ENCODE results near the gene FAM110D. TPM values are rescaled to one million over a fixed set of nuclear protein-coding genes. Genes with fewer than 3 reads are reported as not detected.
A peak's percentile ranks its signal among the peaks of the same experiment; 100 is the strongest.

FAM110D gene
- total and polyA plus RNA-seq, 10 of the 15 experiments (the other 5 are each of a cell fraction or from before 2014, with no cell fraction given), result 0.06 TPM; not detected in 9

DNA sequence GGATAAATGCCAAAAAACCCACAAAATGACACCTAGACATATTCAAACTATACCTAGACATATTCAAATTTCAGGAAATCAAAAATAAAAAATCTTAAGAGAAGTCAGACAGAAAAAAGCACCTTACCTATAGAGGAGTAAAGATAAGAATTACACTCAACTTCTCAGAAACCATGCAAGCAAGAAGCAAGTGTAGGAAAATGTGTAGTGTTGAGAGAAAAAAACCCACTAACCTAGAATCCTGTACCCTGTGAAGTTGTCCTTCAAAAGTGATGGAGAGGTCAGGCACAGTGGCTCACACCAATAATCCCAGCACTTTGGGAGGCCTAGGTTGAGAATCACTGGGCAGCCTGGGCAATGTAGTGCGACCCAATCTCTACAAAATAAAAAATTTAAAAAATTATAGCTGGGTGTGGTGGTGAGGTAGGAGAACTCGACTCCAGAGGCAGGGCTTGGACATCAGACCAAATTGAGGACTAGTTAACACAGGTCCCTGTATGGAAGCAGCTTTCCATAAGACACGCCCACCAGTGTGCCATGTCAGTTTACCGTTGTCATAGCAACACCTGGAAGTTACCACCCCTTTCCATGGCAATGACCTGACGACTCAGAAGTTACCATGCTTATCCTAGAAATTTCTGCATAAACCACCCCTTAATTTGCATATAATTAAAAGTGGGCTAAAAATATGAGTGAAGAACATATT lies 26.6 kb upstream of the FAM110D start:
- FAIRE-seq (no peak), DNase-seq (ENCODE audit: low read depth, low spot score) (no peak), ATAC-seq (no peak)
- no peak overlapping the region for H2AFZ ChIP-seq (ENCODE audit: control insufficient read depth, low read depth, low read length)
- no peaks in the 10 kb centered on the region for H3K4me1 ChIP-seq (ENCODE audit: control insufficient read depth, insufficient read depth, low read length)
- H3K27ac ChIP-seq (ENCODE audit: control insufficient read depth, insufficient read depth), result no peak overlapping the region
- WGBS (ENCODE audit: insufficient coverage, insufficient replicate concordance, low lambda C conversion rate, missing lambda C conversion rate), result 38% methylated on average over 5 of the region's 5 CpGs
- H3K9me3 ChIP-seq (replicated peaks; ENCODE audit: control insufficient read depth, insufficient read depth, low read length), result no peaks in the 10 kb centered on the region
- ChIA-PET POLR2A (no interaction called here), RAD21 (ENCODE audit: unreplicated experiment) (no interaction called here), SMC1A (ENCODE audit: uncharacterized antibody, unreplicated experiment) (interaction anchor here (1.4 kb wide), 1 partner anchor 12 kb away, joined by 5 read pairs; no protein-coding TSS in a partner anchor), CTCF (interaction anchor here (2.6 kb wide), 1 partner anchor 13 kb away, joined by 7 read pairs; no protein-coding TSS in a partner anchor)
- no peak overlapping the region for H3K9ac ChIP-seq (ENCODE audit: control insufficient read depth, insufficient read depth, low read length)
- intact Hi-C loops (cut with micrococcal nuclease; ENCODE audit: unreplicated experiment), result no loop called here
- H3K4me3 ChIP-seq, result no peak overlapping the region
- H3K36me3 ChIP-seq (ENCODE audit: control insufficient read depth in 2 of 2, insufficient read depth in 2 of 2, low read length in 1 of 2), result no peaks in the 10 kb centered on the region
- no TSS peak for BruUV-seq (replicated peaks)
- peak; percentile 56 for TF ChIP-seq PKNOX1 (IDR thresholded peaks at IDR 0.05)
- no peak for TF ChIP-seq ZNF622 (IDR thresholded peaks at IDR 0.05)
- no peaks in the 10 kb centered on the region for H4K20me1 ChIP-seq (ENCODE audit: control insufficient read depth, insufficient read depth)
- in situ Hi-C loops (cut with MboI), result no loop called here
- H3K4me2 ChIP-seq (ENCODE audit: control insufficient read depth, insufficient read depth), result no peak overlapping the region
- no peaks in the 10 kb centered on the region for H3K79me2 ChIP-seq (ENCODE audit: control insufficient read depth, insufficient read depth, low read length)
- no peaks in the 10 kb centered on the region for H3K27me3 ChIP-seq (replicated peaks in 1 of 2; ENCODE audit: control insufficient read depth in 2 of 2, insufficient read depth in 2 of 2, low read length in 1 of 2)

DNA sequence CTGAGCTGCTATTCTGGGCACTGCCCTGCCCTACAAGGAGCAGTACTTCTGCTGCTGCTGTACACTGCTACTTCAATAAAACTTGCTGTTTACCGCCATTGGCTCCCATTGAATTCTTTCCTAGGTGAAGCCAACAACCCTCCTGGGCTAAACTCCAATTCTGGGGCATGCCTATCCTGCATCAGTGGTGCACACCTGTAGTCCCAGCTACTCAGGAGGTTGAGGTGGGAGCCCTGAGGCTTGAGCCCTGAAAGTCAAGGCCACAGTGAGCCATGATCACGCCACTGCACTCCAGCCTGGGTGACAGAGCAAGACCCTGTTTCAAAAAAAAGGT lies 26.1 kb upstream of the FAM110D start:
- H4K20me1 ChIP-seq (ENCODE audit: control insufficient read depth, insufficient read depth), result no peaks in the 10 kb centered on the region
- WGBS (ENCODE audit: insufficient coverage, insufficient replicate concordance, low lambda C conversion rate, missing lambda C conversion rate), result 51% methylated on average over 2 of the region's 2 CpGs
- ChIA-PET RAD21 (ENCODE audit: unreplicated experiment) (no interaction called here), SMC1A (ENCODE audit: uncharacterized antibody, unreplicated experiment) (interaction anchor here (1.4 kb wide), 1 partner anchor 12 kb away, joined by 5 read pairs; no protein-coding TSS in a partner anchor), POLR2A (no interaction called here), CTCF (interaction anchor here (2.6 kb wide), 1 partner anchor 12 kb away, joined by 7 read pairs; no protein-coding TSS in a partner anchor)
- H3K79me2 ChIP-seq (ENCODE audit: control insufficient read depth, insufficient read depth, low read length), result no peaks in the 10 kb centered on the region
- H3K4me2 ChIP-seq (ENCODE audit: control insufficient read depth, insufficient read depth), result no peak overlapping the region
- FAIRE-seq (no peak), DNase-seq (ENCODE audit: low read depth, low spot score) (no peak), ATAC-seq (no peak)
- H2AFZ ChIP-seq (ENCODE audit: control insufficient read depth, low read depth, low read length), result no peak overlapping the region
- BruUV-seq (replicated peaks), result no TSS peak
- H3K27me3 ChIP-seq (replicated peaks in 1 of 2; ENCODE audit: control insufficient read depth in 2 of 2, insufficient read depth in 2 of 2, low read length in 1 of 2), result no peaks in the 10 kb centered on the region
- no peaks in the 10 kb centered on the region for H3K9me3 ChIP-seq (replicated peaks; ENCODE audit: control insufficient read depth, insufficient read depth, low read length)
- H3K4me3 ChIP-seq, result no peak overlapping the region
- H3K36me3 ChIP-seq (ENCODE audit: control insufficient read depth in 2 of 2, insufficient read depth in 2 of 2, low read length in 1 of 2), result no peaks in the 10 kb centered on the region
- no peak overlapping the region for H3K9ac ChIP-seq (ENCODE audit: control insufficient read depth, insufficient read depth, low read length)
- H3K27ac ChIP-seq (ENCODE audit: control insufficient read depth, insufficient read depth), result no peak overlapping the region
- intact Hi-C loops (cut with micrococcal nuclease; ENCODE audit: unreplicated experiment) (no loop called here), in situ Hi-C loops (cut with MboI) (no loop called here)
- no peaks in the 10 kb centered on the region for H3K4me1 ChIP-seq (ENCODE audit: control insufficient read depth, insufficient read depth, low read length)
- no peak for TF ChIP-seq EGR1 (IDR thresholded peaks at IDR 0.05; ENCODE audit: borderline replicate concordance in 1 of 2, low read depth in 2 of 2, low read length in 2 of 2)
- TF ChIP-seq, protein P1, sequence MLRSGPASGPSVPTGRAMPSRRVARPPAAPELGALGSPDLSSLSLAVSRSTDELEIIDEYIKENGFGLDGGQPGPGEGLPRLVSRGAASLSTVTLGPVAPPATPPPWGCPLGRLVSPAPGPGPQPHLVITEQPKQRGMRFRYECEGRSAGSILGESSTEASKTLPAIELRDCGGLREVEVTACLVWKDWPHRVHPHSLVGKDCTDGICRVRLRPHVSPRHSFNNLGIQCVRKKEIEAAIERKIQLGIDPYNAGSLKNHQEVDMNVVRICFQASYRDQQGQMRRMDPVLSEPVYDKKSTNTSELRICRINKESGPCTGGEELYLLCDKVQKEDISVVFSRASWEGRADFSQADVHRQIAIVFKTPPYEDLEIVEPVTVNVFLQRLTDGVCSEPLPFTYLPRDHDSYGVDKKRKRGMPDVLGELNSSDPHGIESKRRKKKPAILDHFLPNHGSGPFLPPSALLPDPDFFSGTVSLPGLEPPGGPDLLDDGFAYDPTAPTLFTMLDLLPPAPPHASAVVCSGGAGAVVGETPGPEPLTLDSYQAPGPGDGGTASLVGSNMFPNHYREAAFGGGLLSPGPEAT (IDR thresholded peaks at IDR 0.05; ENCODE audit: low read depth), result no peak
- TF ChIP-seq TAF1 (IDR thresholded peaks at IDR 0.05; ENCODE audit: borderline replicate concordance, low read depth, low read length), result no peak
- no peak for TF ChIP-seq NR2F1 (conservative IDR thresholded peaks at IDR 0.05)
- TF ChIP-seq STAT1 (conservative IDR thresholded peaks at IDR 0.05), result no peak
- TF ChIP-seq ATF7 (IDR thresholded peaks at IDR 0.05; ENCODE audit: low read depth), result no peak
- TF ChIP-seq ZNF24 (IDR thresholded peaks at IDR 0.05), result no peak
- TF ChIP-seq, protein P2, sequence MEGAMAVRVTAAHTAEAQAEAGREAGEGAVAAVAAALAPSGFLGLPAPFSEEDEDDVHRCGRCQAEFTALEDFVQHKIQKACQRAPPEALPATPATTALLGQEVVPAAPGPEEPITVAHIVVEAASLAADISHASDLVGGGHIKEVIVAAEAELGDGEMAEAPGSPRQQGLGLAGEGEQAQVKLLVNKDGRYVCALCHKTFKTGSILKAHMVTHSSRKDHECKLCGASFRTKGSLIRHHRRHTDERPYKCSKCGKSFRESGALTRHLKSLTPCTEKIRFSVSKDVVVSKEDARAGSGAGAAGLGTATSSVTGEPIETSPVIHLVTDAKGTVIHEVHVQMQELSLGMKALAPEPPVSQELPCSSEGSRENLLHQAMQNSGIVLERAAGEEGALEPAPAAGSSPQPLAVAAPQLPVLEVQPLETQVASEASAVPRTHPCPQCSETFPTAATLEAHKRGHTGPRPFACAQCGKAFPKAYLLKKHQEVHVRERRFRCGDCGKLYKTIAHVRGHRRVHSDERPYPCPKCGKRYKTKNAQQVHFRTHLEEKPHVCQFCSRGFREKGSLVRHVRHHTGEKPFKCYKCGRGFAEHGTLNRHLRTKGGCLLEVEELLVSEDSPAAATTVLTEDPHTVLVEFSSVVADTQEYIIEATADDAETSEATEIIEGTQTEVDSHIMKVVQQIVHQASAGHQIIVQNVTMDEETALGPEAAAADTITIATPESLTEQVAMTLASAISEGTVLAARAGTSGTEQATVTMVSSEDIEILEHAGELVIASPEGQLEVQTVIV (IDR thresholded peaks at IDR 0.05; ENCODE audit: borderline replicate concordance, partially characterized antibody), result no peak
